ENCODE results near the gene HPCAL4.

HPCAL4 gene

GRCh38 chr1:39689214-39689613, 2.0 kb downstream of the HPCAL4 start:
- no peak overlapping the region for H3K4me3 ChIP-seq (ENCODE audit: low read depth, low read length)
- no peak for TF ChIP-seq CTCF (IDR thresholded peaks at IDR 0.05; ENCODE audit: low read depth, low read length, missing control alignments)
- no peak for DNase-seq (ENCODE audit: low read depth)
- in situ Hi-C loops (cut with HindIII; ENCODE audit: low sequenced_read_pairs): no loop called here

- TF ChIP-seq CTCF (IDR thresholded peaks at IDR 0.05; ENCODE audit: low read depth, low read length, missing control alignments): no peak
- in situ Hi-C loops (cut with HindIII; ENCODE audit: low sequenced_read_pairs): no loop called here
- H3K4me3 ChIP-seq (ENCODE audit: low read depth, low read length): no peak overlapping the region
- DNase-seq (ENCODE audit: low read depth): no peak
Measured at GRCh38 chr1:39688706-39689105, 2.5 kb downstream of the HPCAL4 start.

DNA sequence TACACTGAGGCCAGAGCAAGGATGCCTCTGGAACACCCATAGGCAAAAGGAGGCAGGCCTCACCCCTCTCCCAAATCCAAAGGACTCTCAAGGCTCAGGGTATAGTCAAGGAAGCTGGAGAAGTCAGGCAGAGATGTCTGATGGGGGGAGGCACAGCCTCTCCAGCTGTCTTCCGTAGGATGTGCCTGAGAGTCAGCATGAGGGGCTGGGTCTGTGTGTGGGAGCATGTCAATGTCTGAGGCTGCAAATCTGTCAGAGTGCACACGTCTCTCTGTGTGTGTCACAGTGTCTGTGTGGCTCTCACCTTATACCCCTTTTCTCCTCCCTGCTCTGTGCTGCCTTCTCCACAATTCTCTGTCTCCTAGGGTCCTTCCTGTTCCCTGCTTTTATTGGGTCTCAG, 4.0 kb downstream of the HPCAL4 start:
- no peak for TF ChIP-seq CTCF (IDR thresholded peaks at IDR 0.05; ENCODE audit: low read depth, low read length, missing control alignments)
- no peak overlapping the region for H3K4me3 ChIP-seq (ENCODE audit: low read depth, low read length)
- DNase-seq (ENCODE audit: low read depth): no peak
- in situ Hi-C loops (cut with HindIII; ENCODE audit: low sequenced_read_pairs): no loop called here

DNA sequence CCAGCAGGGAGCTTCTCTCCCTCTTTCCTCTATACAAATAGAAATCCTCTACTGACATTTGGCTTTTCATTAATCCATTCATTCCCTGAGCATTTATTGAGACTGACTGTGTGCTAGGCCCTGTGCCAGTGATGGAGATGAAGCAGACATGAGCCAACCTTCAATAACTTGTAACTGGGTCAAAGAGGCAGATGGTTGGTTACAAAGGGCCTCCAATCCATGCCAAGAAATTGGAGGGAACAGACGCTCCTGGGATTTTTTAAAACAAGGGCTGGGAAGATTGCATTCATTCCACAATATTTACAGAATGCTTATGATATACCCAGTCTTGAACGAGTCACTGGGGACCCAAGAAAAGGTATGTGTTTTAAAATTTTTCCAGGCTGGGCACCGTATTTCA, 6.2 kb downstream of the HPCAL4 start:
- in situ Hi-C loops (cut with HindIII; ENCODE audit: low sequenced_read_pairs): no loop called here
- DNase-seq (ENCODE audit: low read depth): no peak
- TF ChIP-seq CTCF (IDR thresholded peaks at IDR 0.05; ENCODE audit: low read depth, low read length, missing control alignments): no peak
- no peak overlapping the region for H3K4me3 ChIP-seq (ENCODE audit: low read depth, low read length)

DNA sequence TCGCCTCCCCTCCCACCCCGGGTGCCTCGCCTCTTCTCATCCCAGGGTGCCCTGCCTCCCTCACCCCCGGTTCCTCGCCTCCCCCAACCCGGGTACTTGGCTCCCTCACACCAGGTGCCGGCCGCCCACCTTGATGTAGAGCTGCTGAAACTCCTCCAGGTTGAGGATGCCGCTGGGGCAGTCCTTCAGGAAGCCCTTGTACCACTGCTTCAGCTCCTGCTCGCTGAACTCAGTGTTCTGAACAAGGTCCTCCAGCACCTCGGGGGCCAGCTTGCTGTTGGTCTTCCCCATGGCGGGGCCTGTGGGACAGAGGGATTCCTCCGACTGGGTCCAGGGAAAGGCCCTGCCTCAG, 6.9 kb downstream of the HPCAL4 start:
- no peak for TF ChIP-seq CTCF (IDR thresholded peaks at IDR 0.05; ENCODE audit: low read depth, low read length, missing control alignments)
- H3K4me3 ChIP-seq (ENCODE audit: low read depth, low read length): no peak overlapping the region
- DNase-seq (ENCODE audit: low read depth): no peak
- in situ Hi-C loops (cut with HindIII; ENCODE audit: low sequenced_read_pairs): no loop called here

DNA sequence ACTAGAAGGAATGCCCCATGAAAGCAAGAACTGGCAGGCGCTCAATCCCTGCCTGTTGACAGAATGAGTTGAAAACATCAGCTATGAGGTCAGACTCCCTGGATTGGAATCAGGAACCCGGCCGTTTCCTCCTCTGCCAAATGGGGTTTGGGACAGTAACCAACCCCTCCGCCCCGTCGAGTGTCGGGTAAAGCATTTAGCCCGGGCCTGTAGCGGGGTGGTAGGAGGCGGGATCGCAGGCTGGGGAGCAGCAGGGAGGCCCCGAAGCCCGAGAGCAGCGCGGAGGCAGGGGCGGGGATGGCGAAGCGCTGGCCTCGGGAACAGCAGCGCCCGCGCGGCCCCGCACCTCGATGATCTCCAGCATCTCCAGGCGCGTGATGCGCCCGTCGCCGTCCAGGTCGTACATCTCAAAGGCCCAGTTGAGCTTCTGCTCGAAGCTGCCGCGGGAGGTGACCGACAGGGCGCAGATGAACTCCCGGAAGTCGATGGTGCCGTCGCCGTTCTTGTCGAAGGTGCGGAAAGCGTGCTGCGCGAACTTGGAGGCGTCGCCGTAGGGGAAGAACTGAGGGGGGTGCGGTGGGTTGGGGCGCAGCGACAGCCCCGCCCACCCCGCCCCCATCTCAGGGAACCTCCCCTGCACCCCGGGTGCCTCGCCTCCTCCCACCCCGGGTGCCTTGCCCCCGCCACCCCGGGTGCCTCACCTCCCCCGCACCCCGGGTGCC, 7.5 kb downstream of the HPCAL4 start:
- no peak for DNase-seq (ENCODE audit: low read depth)
- H3K4me3 ChIP-seq (ENCODE audit: low read depth, low read length): no peak overlapping the region
- TF ChIP-seq CTCF (IDR thresholded peaks at IDR 0.05; ENCODE audit: low read depth, low read length, missing control alignments): no peak
- in situ Hi-C loops (cut with HindIII; ENCODE audit: low sequenced_read_pairs): no loop called here

Measured in astrocyte of the cerebellum (primary cell).